Stomach (tissue), 4 donors: ENCODE results near the gene TRIM63.

Experiments used
- EP300 ChIP-seq: sonication (generic); formaldehyde crosslinking; IDR thresholded peaks from one replicate; pipeline ENCODE4 v1.6.1; 2017; ENCODE audit warnings: antibody characterized with exemption
- POLR2A ChIP-seq, 4 donors: fragments of 450-650 bp; IDR thresholded peaks; one replicate each; pipeline ENCODE4 v1.6.1; 2016; ENCODE audit warnings: antibody characterized with exemption in 4 of 4, control low read depth in 2 of 4, mild to moderate bottlenecking in 1 of 4, moderate library complexity in 1 of 4
- TF ChIP-seq, protein P1 (sequence below), 7 experiments: fragments of 450-650 bp in 4 of 7; fragments of 200-600 bp in 3 of 7; sonication (generic) in 3 of 7; IDR thresholded peaks; one replicate each; pipeline ENCODE4 v1.5.1; 2016 to 2019; ENCODE audit warnings: antibody characterized with exemption in 7 of 7, control low read depth in 2 of 7, mild to moderate bottlenecking in 1 of 7

DNA sequence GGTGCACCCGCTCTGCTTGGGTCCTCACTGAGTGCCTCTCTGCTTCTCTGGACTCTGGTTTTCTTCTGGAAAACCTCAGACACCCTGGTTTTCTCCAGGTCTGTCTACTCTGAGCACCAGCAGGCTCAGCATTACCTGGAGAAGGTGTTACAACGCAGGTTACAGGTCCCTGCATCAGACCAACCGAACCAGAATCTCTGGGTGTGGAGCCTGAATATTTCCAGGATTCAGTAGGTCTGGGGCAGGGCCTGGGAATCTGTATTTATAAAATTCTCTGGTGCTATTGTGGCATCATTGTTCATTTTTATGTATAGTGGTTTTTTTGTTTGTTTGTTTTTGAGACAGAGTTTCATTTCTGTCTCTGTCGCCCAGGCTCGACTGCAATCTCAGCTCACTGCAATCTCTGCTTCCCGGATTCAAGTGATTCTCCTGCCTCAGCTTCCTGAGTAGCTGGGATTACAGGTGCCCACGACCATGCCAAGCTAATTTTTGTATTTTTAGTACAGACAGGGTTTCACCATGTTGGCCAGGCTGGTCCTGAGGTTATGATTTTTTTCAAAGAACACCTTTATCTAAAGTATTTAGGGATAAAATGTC, 20.1 kb downstream of the TRIM63 start:
- TF ChIP-seq, protein P1, sequence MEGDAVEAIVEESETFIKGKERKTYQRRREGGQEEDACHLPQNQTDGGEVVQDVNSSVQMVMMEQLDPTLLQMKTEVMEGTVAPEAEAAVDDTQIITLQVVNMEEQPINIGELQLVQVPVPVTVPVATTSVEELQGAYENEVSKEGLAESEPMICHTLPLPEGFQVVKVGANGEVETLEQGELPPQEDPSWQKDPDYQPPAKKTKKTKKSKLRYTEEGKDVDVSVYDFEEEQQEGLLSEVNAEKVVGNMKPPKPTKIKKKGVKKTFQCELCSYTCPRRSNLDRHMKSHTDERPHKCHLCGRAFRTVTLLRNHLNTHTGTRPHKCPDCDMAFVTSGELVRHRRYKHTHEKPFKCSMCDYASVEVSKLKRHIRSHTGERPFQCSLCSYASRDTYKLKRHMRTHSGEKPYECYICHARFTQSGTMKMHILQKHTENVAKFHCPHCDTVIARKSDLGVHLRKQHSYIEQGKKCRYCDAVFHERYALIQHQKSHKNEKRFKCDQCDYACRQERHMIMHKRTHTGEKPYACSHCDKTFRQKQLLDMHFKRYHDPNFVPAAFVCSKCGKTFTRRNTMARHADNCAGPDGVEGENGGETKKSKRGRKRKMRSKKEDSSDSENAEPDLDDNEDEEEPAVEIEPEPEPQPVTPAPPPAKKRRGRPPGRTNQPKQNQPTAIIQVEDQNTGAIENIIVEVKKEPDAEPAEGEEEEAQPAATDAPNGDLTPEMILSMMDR (IDR thresholded peaks at IDR 0.05), result no peak
- TF ChIP-seq EP300 (no peak), POLR2A (IDR thresholded peaks at IDR 0.05) (no peak)
